Mucosa of rectum (tissue), 2 donors: ENCODE data around the gene BBX.

Source experiments
- H3K27ac ChIP-seq, 2 donors: one replicate each; pipeline ENCODE4 v1.7.0; 2013; ENCODE audit warnings: inconsistent platforms in 2 of 2, low read depth in 2 of 2, low read length in 2 of 2
- H3K27me3 ChIP-seq, 2 donors: one replicate each; pipeline ENCODE4 v1.7.0; 2013; ENCODE audit warnings: low read length in 2 of 2; ENCODE audit not compliant: control insufficient read depth in 2 of 2, insufficient read depth in 2 of 2
- H3K36me3 ChIP-seq, 2 donors: one replicate each; pipeline ENCODE4 v1.7.0; 2013; ENCODE audit warnings: low read length in 2 of 2; ENCODE audit not compliant: control insufficient read depth in 2 of 2, insufficient read depth in 2 of 2
- H3K4me1 ChIP-seq, 2 donors: one replicate each; pipeline ENCODE4 v1.7.0; 2013; ENCODE audit warnings: low read length in 2 of 2, mild to moderate bottlenecking in 1 of 2; ENCODE audit not compliant: control insufficient read depth in 2 of 2, insufficient read depth in 2 of 2
- H3K4me3 ChIP-seq, 2 donors: one replicate each; pipeline ENCODE4 v1.7.0; 2013; ENCODE audit warnings: low read length in 2 of 2
- H3K9ac ChIP-seq, 2 donors: one replicate each; pipeline ENCODE4 v1.7.0; 2013; ENCODE audit warnings: low read length in 2 of 2, low read depth in 1 of 2, mild to moderate bottlenecking in 1 of 2
- H3K9me3 ChIP-seq, 2 donors: one replicate each; pipeline ENCODE4 v1.7.0; 2013; ENCODE audit warnings: low read length in 2 of 2; ENCODE audit not compliant: control insufficient read depth in 2 of 2
- donor health status: healthy.
- donor health status: Normal muscosa, but diverticular disease.

BBX gene

DNA sequence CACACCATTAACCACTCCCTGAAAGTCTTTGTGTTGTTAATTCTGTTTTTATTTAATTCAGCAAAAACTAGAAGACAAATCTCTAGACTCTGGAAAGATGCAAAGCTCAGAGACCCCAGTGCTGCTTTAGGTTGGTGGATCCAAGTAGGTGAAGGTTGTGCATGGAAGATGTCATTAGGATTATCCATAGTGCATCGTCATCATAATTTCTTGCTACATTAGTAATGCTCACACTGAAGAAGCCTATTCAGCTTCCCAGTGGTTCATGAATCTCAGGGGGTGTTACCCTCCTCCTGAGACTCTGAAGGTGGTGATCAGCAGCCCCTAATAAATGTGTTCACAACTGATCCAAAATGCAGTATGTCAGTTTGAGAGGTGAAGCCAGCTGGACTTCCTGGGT is 295.3 kb downstream of the BBX start:
- H3K9ac ChIP-seq = no peak overlapping the region
- no peaks in the 10 kb centered on the region for H3K9me3 ChIP-seq
- no peak overlapping the region for H3K4me3 ChIP-seq
- H3K27ac ChIP-seq = no peak overlapping the region
- no peaks in the 10 kb centered on the region for H3K4me1 ChIP-seq
- no peaks in the 10 kb centered on the region for H3K27me3 ChIP-seq
- no peaks in the 10 kb centered on the region for H3K36me3 ChIP-seq

DNA sequence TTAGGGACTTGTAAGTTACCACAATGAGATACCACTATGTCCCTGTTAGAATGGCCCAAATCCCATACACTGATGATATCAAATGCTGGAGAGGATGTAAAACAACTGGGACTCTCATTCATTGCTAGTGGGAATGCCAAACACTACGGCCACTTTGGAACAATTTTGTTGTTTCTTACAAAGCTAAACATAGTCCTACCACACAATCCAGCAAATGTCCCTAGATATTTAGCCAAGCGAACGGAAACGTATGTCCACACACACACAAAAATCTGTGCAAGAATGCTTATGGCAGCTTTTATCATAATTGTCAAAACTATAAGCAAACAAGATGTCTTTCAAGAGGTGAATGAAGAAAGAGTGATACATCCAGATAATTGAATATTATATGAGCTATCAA is 296.9 kb downstream of the BBX start:
- Histone ChIP-seq H3K4me1 (no peaks in the 10 kb centered on the region), H3K27me3 (no peaks in the 10 kb centered on the region)

DNA sequence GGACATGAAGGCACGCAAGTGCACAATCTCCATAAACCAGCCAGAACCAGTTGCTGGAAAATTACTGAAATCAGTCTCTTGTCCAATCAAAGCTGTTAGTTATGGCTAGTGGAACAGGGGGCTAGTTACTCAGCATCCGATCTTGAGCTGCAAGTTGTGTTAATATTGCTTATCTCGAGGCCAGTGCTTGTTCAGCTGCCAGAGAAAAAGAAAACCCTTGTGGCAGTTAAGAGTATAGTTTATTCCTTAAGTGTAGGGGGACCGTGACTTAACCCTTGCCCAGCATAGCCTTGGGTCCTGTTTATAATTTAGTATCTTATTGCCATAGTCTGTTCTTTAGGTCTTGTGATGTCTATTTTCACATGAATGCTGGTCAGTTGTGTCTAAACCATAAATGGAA is 299.5 kb downstream of the BBX start:
- Histone ChIP-seq H3K9ac (no peak overlapping the region), H3K27me3 (no peaks in the 10 kb centered on the region), H3K27ac (no peak overlapping the region), H3K36me3 (no peaks in the 10 kb centered on the region), H3K9me3 (no peaks in the 10 kb centered on the region), H3K4me3 (no peak overlapping the region), H3K4me1 (no peaks in the 10 kb centered on the region)

More for the DNA sequence above, 296.9 kb downstream of the BBX start:
- H3K27ac ChIP-seq = no peak overlapping the region
- no peak overlapping the region for H3K4me3 ChIP-seq
- no peaks in the 10 kb centered on the region for H3K36me3 ChIP-seq
- no peak overlapping the region for H3K9ac ChIP-seq
- H3K9me3 ChIP-seq = no peaks in the 10 kb centered on the region

DNA sequence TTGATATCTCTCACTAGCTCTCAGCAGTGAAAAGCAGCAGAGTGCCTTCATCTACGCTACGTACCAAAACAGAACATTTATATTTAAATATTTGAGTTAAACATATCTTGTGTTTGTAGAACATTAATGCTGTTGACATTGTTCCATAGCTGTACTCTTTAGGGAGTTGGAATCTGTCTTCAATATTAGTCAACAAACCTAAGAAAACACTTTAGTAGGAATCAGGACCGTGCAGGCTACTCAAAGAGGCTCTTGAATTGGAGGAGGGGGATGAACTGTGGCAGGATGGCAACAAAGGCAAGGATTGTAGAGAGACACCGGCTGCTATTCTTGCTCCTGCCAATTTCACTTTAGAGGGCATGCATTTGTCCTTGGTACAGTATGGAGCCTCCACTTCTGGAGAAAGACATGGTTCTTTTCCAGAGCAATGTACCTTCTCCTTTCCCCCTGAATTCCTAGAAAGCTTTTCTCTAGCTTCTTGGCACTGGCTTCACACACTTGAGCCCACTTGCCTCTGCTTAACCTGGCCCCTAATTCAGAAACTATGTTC is 302.1 kb downstream of the BBX start:
- no peak overlapping the region for H3K4me3 ChIP-seq
- H3K27ac ChIP-seq = no peak overlapping the region
- H3K9ac ChIP-seq = no peak overlapping the region
- H3K9me3 ChIP-seq = no peaks in the 10 kb centered on the region
- no peaks in the 10 kb centered on the region for H3K4me1 ChIP-seq
- H3K36me3 ChIP-seq = no peaks in the 10 kb centered on the region
- H3K27me3 ChIP-seq = no peaks in the 10 kb centered on the region

DNA sequence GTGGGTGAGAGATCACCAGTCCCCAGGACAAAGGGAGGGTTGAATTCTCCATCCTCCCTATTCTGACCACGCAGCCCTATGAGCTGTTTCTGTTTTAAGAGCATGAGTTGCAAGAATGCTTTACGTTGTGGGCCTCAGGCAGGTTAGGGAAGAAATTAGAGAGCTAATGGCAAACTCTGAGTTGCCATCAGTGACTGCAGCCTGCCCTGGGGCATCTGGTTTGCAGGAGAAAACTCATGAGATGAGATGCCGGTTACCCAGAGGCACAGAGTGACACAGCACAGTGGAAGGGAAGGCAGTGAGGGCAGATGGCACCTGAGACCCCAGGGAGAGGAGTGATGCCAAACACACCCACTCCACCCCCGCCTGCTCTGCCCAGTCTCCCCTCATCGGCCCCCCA is 302.8 kb downstream of the BBX start:
- H3K4me1 ChIP-seq = no peaks in the 10 kb centered on the region
- H3K27me3 ChIP-seq = no peaks in the 10 kb centered on the region
- no peak overlapping the region for H3K4me3 ChIP-seq
- H3K9me3 ChIP-seq = no peaks in the 10 kb centered on the region
- no peaks in the 10 kb centered on the region for H3K36me3 ChIP-seq
- H3K27ac ChIP-seq = no peak overlapping the region
- H3K9ac ChIP-seq = no peak overlapping the region

DNA sequence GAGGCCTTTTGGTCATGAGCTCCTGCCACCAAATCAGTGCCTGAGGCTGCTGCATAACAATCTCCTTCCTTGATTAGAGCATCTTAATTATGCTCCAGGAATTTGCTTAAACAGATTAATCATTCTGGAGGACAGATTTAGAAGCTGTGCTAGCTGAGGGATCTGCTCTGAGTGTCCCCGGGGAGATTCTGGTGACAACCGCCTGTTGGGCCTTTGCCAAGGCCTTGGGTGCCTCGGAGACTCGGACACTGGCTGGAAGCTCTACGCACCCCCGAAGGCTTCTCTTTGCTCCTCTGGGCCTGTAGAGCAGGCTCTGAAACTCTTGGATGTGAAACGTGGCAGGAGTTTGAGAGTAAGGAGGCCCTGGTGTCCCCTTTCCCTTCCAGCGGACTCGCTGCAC is 304.0 kb downstream of the BBX start:
- Histone ChIP-seq H3K9ac (no peak overlapping the region), H3K9me3 (no peaks in the 10 kb centered on the region), H3K36me3 (no peaks in the 10 kb centered on the region), H3K4me3 (no peak overlapping the region), H3K27me3 (no peaks in the 10 kb centered on the region), H3K4me1 (no peaks in the 10 kb centered on the region), H3K27ac (no peak overlapping the region)

DNA sequence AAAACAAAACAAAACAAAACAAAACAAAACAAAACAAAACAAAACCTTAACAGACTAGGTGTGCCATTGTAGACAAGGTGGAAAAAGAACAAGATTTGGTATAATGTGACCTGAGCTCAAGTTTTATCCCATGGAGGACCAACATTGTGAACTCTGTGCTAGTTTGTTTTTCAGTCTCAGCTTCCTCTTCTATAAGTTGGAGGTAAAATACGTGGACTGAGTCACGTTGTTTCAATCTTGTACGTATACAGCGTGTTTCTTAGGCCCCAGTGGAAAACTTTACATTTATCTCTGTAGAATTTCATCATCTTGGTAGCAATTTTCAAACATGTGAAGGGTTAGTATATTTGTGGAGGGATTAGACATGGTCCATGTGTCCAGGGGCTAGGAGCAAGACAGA is 306.4 kb downstream of the BBX start:
- H3K4me1 ChIP-seq = no peaks in the 10 kb centered on the region
- no peaks in the 10 kb centered on the region for H3K36me3 ChIP-seq
- H3K4me3 ChIP-seq = no peak overlapping the region
- H3K9ac ChIP-seq = no peak overlapping the region
- H3K27me3 ChIP-seq = no peaks in the 10 kb centered on the region
- no peaks in the 10 kb centered on the region for H3K9me3 ChIP-seq
- no peak overlapping the region for H3K27ac ChIP-seq

DNA sequence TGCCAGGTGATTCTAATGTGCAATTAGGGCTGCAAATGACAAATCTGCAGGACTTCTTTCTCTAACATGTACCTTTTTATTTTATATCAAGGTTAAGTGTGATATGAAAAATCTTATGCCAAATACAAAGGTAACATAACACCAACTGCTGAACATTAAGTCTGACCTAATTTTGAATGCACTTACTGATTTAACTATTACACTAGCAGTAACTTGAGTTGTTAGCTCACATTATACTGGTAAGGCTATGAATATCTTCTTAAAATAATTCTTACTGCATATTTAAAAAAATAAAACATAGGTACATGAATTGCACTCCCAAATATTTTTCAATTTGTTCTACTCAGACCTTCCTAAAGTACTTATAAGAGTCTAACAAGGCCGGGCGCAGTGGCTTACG is 308.8 kb downstream of the BBX start:
- Histone ChIP-seq H3K9me3 (no peaks in the 10 kb centered on the region), H3K9ac (no peak overlapping the region), H3K36me3 (no peaks in the 10 kb centered on the region), H3K27ac (no peak overlapping the region), H3K27me3 (no peaks in the 10 kb centered on the region), H3K4me3 (no peak overlapping the region), H3K4me1 (no peaks in the 10 kb centered on the region)

DNA sequence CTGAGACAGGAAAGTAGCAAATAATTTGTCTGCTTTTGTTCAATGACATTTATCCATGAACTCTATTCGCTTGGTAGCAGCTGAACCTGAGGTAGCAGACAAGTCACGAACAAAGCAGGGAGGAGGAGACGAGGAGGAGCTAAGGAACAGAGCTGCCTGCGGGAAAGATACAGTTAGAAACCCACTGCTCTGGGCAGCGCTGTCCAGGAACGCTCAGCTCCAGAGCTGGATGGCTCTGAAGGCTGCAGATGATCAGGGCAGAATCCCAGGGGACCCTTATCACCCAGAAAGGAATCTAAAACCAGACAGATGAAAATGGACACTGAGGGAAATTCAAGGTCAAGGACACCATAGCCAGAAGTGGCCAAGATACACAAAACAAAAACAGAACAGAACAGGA is 310.3 kb downstream of the BBX start:
- Histone ChIP-seq H3K4me1 (no peaks in the 10 kb centered on the region), H3K4me3 (no peak overlapping the region), H3K27ac (no peak overlapping the region), H3K9me3 (no peaks in the 10 kb centered on the region), H3K9ac (no peak overlapping the region), H3K27me3 (no peaks in the 10 kb centered on the region), H3K36me3 (no peaks in the 10 kb centered on the region)

DNA sequence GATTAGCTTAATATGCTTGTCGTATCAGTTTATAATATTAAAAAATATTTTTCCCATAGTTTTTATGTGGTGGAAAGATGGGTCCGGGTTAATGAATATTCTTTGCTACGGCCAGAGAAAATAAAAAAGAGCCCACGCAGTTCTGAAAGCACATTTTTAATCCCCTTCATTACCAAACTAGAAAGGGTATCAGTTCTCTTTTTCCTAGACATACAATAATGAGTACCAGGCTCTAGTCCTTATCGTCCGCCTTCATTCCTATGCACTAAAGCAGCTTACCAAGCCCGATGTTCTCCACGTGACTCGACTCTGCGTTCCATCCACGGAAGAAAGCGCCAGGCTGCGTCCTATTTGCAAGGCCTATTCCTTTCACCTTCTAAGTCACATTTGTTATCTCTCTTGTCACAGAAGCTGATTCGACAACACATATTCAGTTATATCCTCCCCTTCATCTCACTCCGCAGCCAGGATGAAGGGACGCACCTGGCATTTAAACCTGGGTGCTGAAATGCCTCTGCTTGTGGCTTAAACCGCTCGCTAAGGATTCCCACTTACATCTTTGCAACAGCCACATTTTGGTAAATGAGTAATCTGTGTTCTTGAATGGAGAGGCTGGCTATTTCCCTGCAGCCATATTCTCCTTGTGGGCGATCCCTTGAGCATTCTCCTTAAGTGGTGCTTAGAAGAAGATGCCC is 311.1 kb downstream of the BBX start:
- Histone ChIP-seq H3K9me3 (no peaks in the 10 kb centered on the region), H3K9ac (no peak overlapping the region), H3K27me3 (no peaks in the 10 kb centered on the region), H3K4me1 (no peaks in the 10 kb centered on the region), H3K4me3 (no peak overlapping the region), H3K36me3 (no peaks in the 10 kb centered on the region), H3K27ac (no peak overlapping the region)
